T-helper 1 cell treated with Interleukin-12 subunit alpha and Interleukin-12 subunit beta and Interleukin-4 antibody, amounts not matched to agents 30 ng/mL and 1 ng/mL, for 36 hours (primary cell): ENCODE data around the gene FIGLA. TPM values are rescaled to one million over a fixed set of nuclear protein-coding genes. Genes with fewer than 3 reads are reported as not detected.
"Not testable (repeated sequence)": the region's sequence is repeated elsewhere in the genome, so short reads cannot be mapped to it uniquely, and the experiment has no call there.

Source experiments
- intact Hi-C: fragments of 100-400 bp; cut with micrococcal nuclease; formaldehyde crosslinking; loops from one replicate; pipeline ENCODE4 v1.15.1; 2024
- total RNA-seq: library from RNA; stranded (reverse); gene quantifications from 2 replicates; pipeline ENCODE4 v1.2.3, GENCODE V29; 2022

The FIGLA gene
- total RNA-seq, 1 donor from 2014 or later, result not detected

GRCh38 chr2:70808983-70809958 lies 18.8 kb upstream of the FIGLA start:
- intact Hi-C loops, result no loop called here

- intact Hi-C loops, result no loop called here
Observed at GRCh38 chr2:70807828-70808118, 17.3 kb upstream of the FIGLA start.

GRCh38 chr2:70807102-70807827 lies 16.8 kb upstream of the FIGLA start:
- intact Hi-C loops, result no loop called here

- intact Hi-C loops, result no loop called here
Observed at GRCh38 chr2:70806620-70807019, 16.2 kb upstream of the FIGLA start.

GRCh38 chr2:70806013-70806412 lies 15.6 kb upstream of the FIGLA start:
- intact Hi-C loops, result no loop called here

GRCh38 chr2:70801607-70802263 lies 11.3 kb upstream of the FIGLA start:
- intact Hi-C loops, result no loop called here

- intact Hi-C loops, result no loop called here
Observed at GRCh38 chr2:70799706-70800105, 9.3 kb upstream of the FIGLA start.

- intact Hi-C loops, result not testable (repeated sequence)
Observed at GRCh38 chr2:70797996-70798395, 7.6 kb upstream of the FIGLA start.

GRCh38 chr2:70797506-70797905 lies 7.1 kb upstream of the FIGLA start:
- intact Hi-C loops, result no loop called here

GRCh38 chr2:70796262-70796661 lies 5.8 kb upstream of the FIGLA start:
- intact Hi-C loops, result no loop called here

- intact Hi-C loops, result no loop called here
Observed at GRCh38 chr2:70795164-70795995, 4.9 kb upstream of the FIGLA start.

GRCh38 chr2:70793450-70793849 lies 3.0 kb upstream of the FIGLA start:
- intact Hi-C loops, result no loop called here

GRCh38 chr2:70789304-70790135 lies 923 bp downstream of the FIGLA start:
- intact Hi-C loops, result loop anchor here (1.0 to 5.0 kb wide), 5 partner anchors 73 to 237 kb away; partner anchors contain the start of gene TGFA

- intact Hi-C loops, result loop anchor here (1.0 to 5.0 kb wide), 3 partner anchors 130 to 481 kb away; partner anchors contain the start of gene TGFA
Observed at GRCh38 chr2:70785137-70785911, 5.1 kb downstream of the FIGLA start.

- intact Hi-C loops, result no loop called here
Observed at GRCh38 chr2:70784320-70784719, 6.1 kb downstream of the FIGLA start.

- intact Hi-C loops, result no loop called here
Observed at GRCh38 chr2:70779911-70780545, 10.4 kb downstream of the FIGLA start.

GRCh38 chr2:70779491-70779890 lies 11.0 kb downstream of the FIGLA start:
- intact Hi-C loops, result no loop called here

- intact Hi-C loops, result no loop called here
Observed at GRCh38 chr2:70778676-70779075, 11.8 kb downstream of the FIGLA start.

- intact Hi-C loops, result no loop called here
Observed at GRCh38 chr2:70777450-70777849, 13.0 kb downstream of the FIGLA start.
